Measurements from ENCODE around the gene NABP2.
A peak's percentile ranks its signal among the peaks of the same experiment; 100 is the strongest.
"Not testable (repeated sequence)": the region's sequence is repeated elsewhere in the genome, so short reads cannot be mapped to it uniquely, and the experiment has no call there.

Gene NABP2

DNA sequence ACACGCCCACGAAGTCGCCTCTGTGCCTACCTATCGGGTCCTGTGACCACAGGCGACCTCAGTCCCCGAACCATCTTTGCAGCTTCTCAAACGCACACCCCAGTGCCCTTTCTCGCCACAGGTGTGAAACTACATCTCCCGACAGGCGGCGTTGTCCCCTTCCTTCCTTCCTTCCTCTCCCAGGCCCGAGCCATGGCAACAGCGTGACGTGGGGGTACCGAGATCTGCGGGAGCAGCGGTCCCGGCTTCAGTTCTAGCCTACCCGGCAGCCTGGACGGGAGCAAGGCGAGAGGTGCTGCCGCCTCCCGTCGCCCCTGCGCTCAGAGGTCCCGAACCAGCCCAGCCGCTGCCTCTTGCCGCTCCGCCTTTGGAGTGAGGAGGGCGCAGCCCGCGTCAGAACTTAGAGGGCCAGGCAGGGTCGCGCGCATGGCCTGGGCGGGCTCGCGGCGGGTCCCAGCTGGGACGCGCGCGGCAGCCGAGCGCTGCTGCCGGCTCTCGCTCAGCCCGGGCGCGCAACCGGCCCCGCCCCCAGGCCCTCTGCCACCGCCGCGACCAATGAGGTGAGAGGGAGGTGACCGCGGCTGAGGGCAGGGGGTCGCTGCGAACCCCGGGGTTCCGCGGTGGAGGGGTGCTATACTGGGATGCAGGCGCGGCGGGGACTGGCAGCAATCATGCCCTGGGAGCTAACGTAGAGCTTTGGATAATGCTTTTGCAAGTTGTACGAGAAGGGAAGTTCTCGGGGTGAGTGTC lies 42.7 kb downstream of the NABP2 start, which contains the start of gene COQ10A:
COQ10A (plus strand) TSS at position 250 of the 750 bp plus-strand sequence; CDS start at position 427, 177 bp downstream.
- Histone ChIP-seq H4K20me1 (peaks cover 0 to 42% (median 10%) of the 10 kb centered on the region in 11 experiments; a peak in 8 of 22 replicates), H3K4me1 (peaks cover 14 to 23% (median 19%) of the 10 kb centered on the region in 10 experiments; a peak in 19 of 20 replicates), H3K27me3 (no peaks in the 10 kb centered on the region), H3K9ac (peak within 1 kb of the TSS; percentile 77 to 88 (median 83)), H3K36me3 (peaks cover 23 to 39% (median 32%) of the 10 kb centered on the region in 11 experiments), H3K4me3 (peak within 1 kb of the TSS; percentile 64 to 79 (median 69)), H3K4me2 (peak within 1 kb of the TSS; percentile 85 to 98 (median 94)), H3K27ac (peak within 1 kb of the TSS; percentile 30 to 84 (median 81); a peak in 20 of 22 replicates), H3K9me3 (replicated peaks in 1 of 11) (no peaks in the 10 kb centered on the region)
- TF ChIP-seq Cebpa-rat (IDR thresholded peaks at IDR 0.05), result no peak

DNA sequence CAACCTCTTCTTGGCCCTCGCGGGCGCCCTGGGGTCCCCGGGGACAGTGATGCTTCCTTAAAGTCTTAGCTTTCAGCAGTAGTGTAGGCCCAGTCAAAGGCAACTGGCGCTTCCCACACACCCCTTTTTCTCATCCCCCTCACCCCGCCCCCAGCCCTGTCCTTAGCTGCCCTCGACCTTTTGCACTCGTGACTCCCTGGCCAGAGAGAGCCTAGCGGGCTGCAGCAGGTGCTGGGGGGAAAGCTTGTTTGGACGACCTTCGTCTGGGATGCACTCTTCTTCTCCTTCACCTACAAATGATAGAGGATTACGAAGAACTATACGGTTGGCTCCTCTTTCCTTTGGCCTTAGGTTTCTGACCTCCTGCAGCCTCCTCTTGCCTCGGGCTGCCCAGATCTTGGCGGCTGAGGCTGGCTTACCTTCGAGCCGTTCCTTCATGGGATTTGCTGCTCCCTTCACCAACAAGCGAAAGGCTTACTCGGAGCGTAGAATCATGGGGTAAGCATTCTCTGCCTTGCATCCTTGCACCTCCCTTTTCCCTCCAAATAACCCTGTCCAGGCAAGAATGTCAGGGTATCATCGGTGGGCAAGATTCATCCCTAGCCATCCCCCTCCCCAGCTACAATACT lies 43.4 kb downstream of the NABP2 start:
- Histone ChIP-seq H3K9ac (peak overlapping the region; percentile 77 to 88 (median 83); a peak in 20 of 22 replicates), H3K4me2 (peak overlapping the region; percentile 85 to 98 (median 94)), H3K4me1 (peaks cover 14 to 23% (median 19%) of the 10 kb centered on the region in 10 experiments; a peak in 19 of 20 replicates), H3K27me3 (no peaks in the 10 kb centered on the region), H3K4me3 (peak overlapping the region; percentile 64 to 79 (median 69)), H4K20me1 (peaks cover 0 to 44% (median 11%) of the 10 kb centered on the region in 11 experiments; a peak in 8 of 22 replicates), H3K27ac (peak overlapping the region; percentile 30 to 84 (median 81); a peak in 19 of 22 replicates), H3K9me3 (replicated peaks in 1 of 11) (no peaks in the 10 kb centered on the region), H3K36me3 (peaks cover 30 to 46% (median 39%) of the 10 kb centered on the region in 11 experiments)
- no peak for TF ChIP-seq Cebpa-rat (IDR thresholded peaks at IDR 0.05)

DNA sequence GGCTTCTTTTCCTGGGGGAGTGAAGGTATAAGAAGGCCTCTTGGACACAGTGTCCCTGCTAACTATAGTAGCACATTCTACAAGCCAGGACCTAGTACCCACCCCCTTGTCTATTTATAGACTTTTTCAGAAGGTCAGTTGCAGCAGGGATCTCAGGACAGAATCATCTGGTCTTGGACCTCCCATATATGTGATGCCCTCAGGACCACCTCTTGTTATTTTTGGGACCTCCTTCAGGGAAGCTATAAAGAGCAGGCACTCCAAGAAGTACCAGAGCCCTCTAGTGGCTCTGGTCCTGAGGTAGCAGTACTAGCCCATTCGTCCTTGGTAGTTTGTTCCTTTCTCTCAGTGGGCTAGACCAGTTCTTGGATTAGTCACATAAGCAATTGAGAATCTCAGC lies 46.9 kb downstream of the NABP2 start:
- no peak overlapping the region for H3K9ac ChIP-seq
- no peak overlapping the region for H3K4me2 ChIP-seq
- peaks cover 65 to 81% (median 73%) of the 10 kb centered on the region in 11 experiments for H3K36me3 ChIP-seq
- H3K4me1 ChIP-seq, result peaks cover 9 to 17% (median 16%) of the 10 kb centered on the region in 10 experiments; a peak in 19 of 20 replicates
- H3K9me3 ChIP-seq (replicated peaks in 1 of 11), result no peaks in the 10 kb centered on the region
- H3K4me3 ChIP-seq, result no peak overlapping the region
- no peaks in the 10 kb centered on the region for H3K27me3 ChIP-seq
- peaks cover 0 to 55% (median 11%) of the 10 kb centered on the region in 11 experiments; a peak in 13 of 22 replicates for H4K20me1 ChIP-seq
- no peak overlapping the region; a peak in 1 of 22 replicates for H3K27ac ChIP-seq
- TF ChIP-seq Cebpa-rat (IDR thresholded peaks at IDR 0.05), result no peak

DNA sequence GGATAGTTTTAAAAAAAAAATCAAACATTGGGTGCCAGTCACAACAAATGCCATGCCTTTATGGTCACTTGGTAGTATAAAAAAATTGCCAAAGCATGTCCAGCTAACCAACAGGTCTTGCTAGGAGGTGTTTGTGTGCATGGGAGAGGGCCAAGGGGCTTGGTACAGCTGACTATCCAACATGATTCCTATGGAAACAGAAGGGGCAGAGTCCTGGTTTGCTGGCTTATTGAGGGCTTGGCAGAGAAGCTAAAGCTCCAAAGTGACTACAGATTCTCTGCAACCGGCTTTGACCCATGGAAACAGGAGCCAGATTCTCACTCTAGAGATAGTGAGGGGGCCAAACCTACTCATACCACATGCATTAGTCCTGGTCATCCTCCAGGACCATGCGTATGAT lies 48.3 kb downstream of the NABP2 start:
- Histone ChIP-seq H3K9ac (peak overlapping the region in 1 of 11 experiments; percentile 24; a peak in 1 of 22 replicates), H3K36me3 (peaks cover 75 to 95% (median 87%) of the 10 kb centered on the region in 11 experiments), H4K20me1 (peaks cover 0 to 54% (median 9%) of the 10 kb centered on the region in 11 experiments; a peak in 13 of 22 replicates)
- not testable (repeated sequence) for H3K9me3 ChIP-seq (replicated peaks in 1 of 11); H3K27me3 ChIP-seq; H3K4me1 ChIP-seq; H3K4me3 ChIP-seq; H3K4me2 ChIP-seq; H3K27ac ChIP-seq

DNA sequence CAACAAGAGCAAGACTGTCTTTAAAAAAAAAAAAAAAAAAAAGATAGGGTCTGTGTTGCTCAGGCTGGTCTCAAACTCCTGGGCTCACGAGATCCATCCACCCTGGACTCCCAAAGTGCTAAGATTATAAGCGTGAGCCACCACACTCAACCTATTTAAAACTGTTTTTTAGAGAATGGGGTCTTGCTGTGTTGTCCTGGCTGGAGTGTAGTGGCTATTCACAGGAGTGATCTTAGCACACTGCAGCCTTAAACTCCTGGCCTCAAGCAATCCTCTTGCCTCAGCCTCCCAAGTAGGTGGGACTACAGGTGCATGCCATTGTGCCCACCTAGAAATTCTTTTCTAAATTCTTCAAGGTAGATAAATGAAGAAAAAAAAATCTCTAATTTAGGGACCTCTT lies 50.2 kb downstream of the NABP2 start:
- H3K36me3 ChIP-seq, result peaks cover 94 to 100% (median 99%) of the 10 kb centered on the region in 11 experiments
- H3K9ac ChIP-seq, result peak overlapping the region in 1 of 11 experiments; percentile 0; a peak in 1 of 22 replicates
- no peak overlapping the region for H3K27ac ChIP-seq
- peaks cover 0 to 48% (median 6%) of the 10 kb centered on the region in 11 experiments; a peak in 11 of 22 replicates for H4K20me1 ChIP-seq
- H3K4me3 ChIP-seq, result no peak overlapping the region
- TF ChIP-seq Cebpa-rat (IDR thresholded peaks at IDR 0.05), result no peak
- no peak overlapping the region for H3K4me2 ChIP-seq
- H3K4me1 ChIP-seq, result no peaks in the 10 kb centered on the region
- no peaks in the 10 kb centered on the region for H3K27me3 ChIP-seq
- no peaks in the 10 kb centered on the region for H3K9me3 ChIP-seq (replicated peaks in 1 of 11)

DNA sequence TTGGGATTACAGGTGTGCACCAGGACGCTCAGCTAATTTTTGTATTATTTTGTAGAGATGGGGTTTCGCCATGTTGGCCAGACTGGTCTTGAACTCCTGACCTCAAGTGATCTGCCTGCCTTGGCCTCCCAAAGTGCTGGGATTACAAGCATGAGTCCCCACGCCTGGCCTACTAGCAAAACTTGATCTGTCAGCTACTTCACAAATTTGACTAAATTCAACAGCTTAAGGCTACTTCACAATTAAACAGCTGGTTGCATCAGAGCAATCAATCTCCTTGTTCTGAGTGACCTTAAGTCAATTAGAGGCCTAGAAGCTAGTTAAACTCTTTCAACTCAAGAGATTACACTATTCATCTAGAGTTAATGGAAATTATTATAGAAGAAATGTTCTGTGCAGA lies 54.8 kb downstream of the NABP2 start:
- Histone ChIP-seq H3K4me2 (no peak overlapping the region), H3K36me3 (peaks cover 96 to 100% (median 100%) of the 10 kb centered on the region in 11 experiments), H3K4me1 (no peaks in the 10 kb centered on the region), H3K9ac (no peak overlapping the region), H3K27me3 (no peaks in the 10 kb centered on the region), H3K27ac (no peak overlapping the region), H4K20me1 (peaks cover 0 to 62% (median 13%) of the 10 kb centered on the region in 11 experiments; a peak in 12 of 22 replicates), H3K9me3 (replicated peaks in 1 of 11) (no peaks in the 10 kb centered on the region), H3K4me3 (no peak overlapping the region)
- no peak for TF ChIP-seq Cebpa-rat (IDR thresholded peaks at IDR 0.05)

Measured in BLaER1 treated with 17β-estradiol and CSF1 and Interleukin-3, amounts not matched to agents 10 nM and 100 nM (cell line).